ENCODE measurements around the gene PC. TPM values are rescaled to one million over a fixed set of nuclear protein-coding genes. Genes with fewer than 3 reads are reported as not detected.

PC gene
- total and polyA plus RNA-seq, 9 of the 15 experiments (the other 6 are each of a cell fraction or from before 2014, with no cell fraction given), result 0.94 to 38.0 (median 8.7) TPM

- no peak for TF ChIP-seq ATF6 (CRISPR knock-in tag; IDR thresholded peaks at IDR 0.05)
- TF ChIP-seq SP2 (IDR thresholded peaks at IDR 0.05; ENCODE audit: extremely low read depth, low read depth, low read length, poor library complexity, severe bottlenecking), result no peak
- TF ChIP-seq TCF3 (CRISPR knock-in tag; IDR thresholded peaks at IDR 0.05), result no peak
- TF ChIP-seq KAT2B (IDR thresholded peaks at IDR 0.05; ENCODE audit: low read depth, low read length), result no peak
- no peak for TF ChIP-seq ZFPM2 (CRISPR knock-in tag; IDR thresholded peaks at IDR 0.05)
- TF ChIP-seq ZNF589 (CRISPR knock-in tag; IDR thresholded peaks at IDR 0.05; ENCODE audit: low read depth), result no peak
- TF ChIP-seq GMEB1 (CRISPR knock-in tag; IDR thresholded peaks at IDR 0.05), result no peak
- no peak for TF ChIP-seq ETS1 (conservative IDR thresholded peaks at IDR 0.05; ENCODE audit: control insufficient read depth, low read depth, low read length)
- TF ChIP-seq SNIP1 (IDR thresholded peaks at IDR 0.05; ENCODE audit: low read depth), result no peak
- TF ChIP-seq NKRF (IDR thresholded peaks at IDR 0.05; ENCODE audit: borderline replicate concordance), result no peak
- no peak for TF ChIP-seq C11orf30 (IDR thresholded peaks at IDR 0.05; ENCODE audit: low read depth)
- no peak for TF ChIP-seq SPI1 (IDR thresholded peaks at IDR 0.05; ENCODE audit: borderline replicate concordance, low read depth, low read length)
- no peak for TF ChIP-seq GTF2B (IDR thresholded peaks at IDR 0.05; ENCODE audit: extremely low read depth, insufficient read length)
- no peak for TF ChIP-seq ZNF134 (CRISPR knock-in tag; conservative IDR thresholded peaks at IDR 0.05)
- TF ChIP-seq ZNF717 (CRISPR knock-in tag; IDR thresholded peaks at IDR 0.05), result no peak
- no peak for TF ChIP-seq ZEB2 (IDR thresholded peaks at IDR 0.05)
- no peak for TF ChIP-seq MCM2 (IDR thresholded peaks at IDR 0.05; ENCODE audit: low read depth)
- no peak for TF ChIP-seq BRD9 (IDR thresholded peaks at IDR 0.05; ENCODE audit: low read depth, partially characterized antibody)
- no peak for TF ChIP-seq PHF8 (IDR thresholded peaks at IDR 0.05; ENCODE audit: borderline replicate concordance, low read length)
- no peak for TF ChIP-seq ZNF23 (CRISPR knock-in tag; IDR thresholded peaks at IDR 0.05)
- TF ChIP-seq CREM (IDR thresholded peaks at IDR 0.05; ENCODE audit: low read depth), result peak; percentile 36; the same call in 1 of the 2 replicates
- TF ChIP-seq ETV6 (IDR thresholded peaks at IDR 0.05; ENCODE audit: borderline replicate concordance in 1 of 2, low read depth in 2 of 2, low read length in 1 of 2), result no peak
- no peak for TF ChIP-seq ETV6 (CRISPR knock-in tag; IDR thresholded peaks at IDR 0.05; ENCODE audit: borderline replicate concordance)
Measured at GRCh38 chr11:66970807-66971442, 12.7 kb upstream of the PC start (continued).
